Neural progenitor cell (in vitro differentiated cells): ENCODE measurements around the gene COX5A. TPM values are rescaled to one million over a fixed set of nuclear protein-coding genes. Genes with fewer than 3 reads are reported as not detected.
A peak's percentile ranks its signal among the peaks of the same experiment; 100 is the strongest.

ENCODE experiments used
- DNase-seq: peaks from one replicate; pipeline ENCODE4 v3.0.0-alpha.2; 2016; ENCODE audit warnings: low spot score
- H2AFZ ChIP-seq: fragments of 200-600 bp; sonication (generic); replicated peaks from 2 replicates; pipeline ENCODE4 v1.6.1; 2016; ENCODE audit warnings: antibody characterized with exemption
- H3F3A ChIP-seq: fragments of 200-600 bp; sonication (generic); 2 replicates; pipeline ENCODE4 v1.6.1; 2016; ENCODE audit warnings: antibody characterized with exemption, low read depth
- H3K27ac ChIP-seq: fragments of 200-600 bp; sonication (generic); 2 replicates; pipeline ENCODE4 v1.5.1; 2016; ENCODE audit warnings: mild to moderate bottlenecking
- H3K27me3 ChIP-seq: fragments of 200-600 bp; sonication (generic); 2 replicates; pipeline ENCODE4 v1.6.1; 2016; ENCODE audit warnings: mild to moderate bottlenecking, moderate library complexity
- H3K36me3 ChIP-seq: fragments of 200-600 bp; sonication (generic); 2 replicates; pipeline ENCODE4 v1.5.1; 2016
- H3K4me1 ChIP-seq: fragments of 200-600 bp; sonication (generic); 2 replicates; pipeline ENCODE4 v1.6.1; 2016; ENCODE audit warnings: mixed run types
- H3K4me2 ChIP-seq: fragments of 200-600 bp; sonication (generic); 2 replicates; pipeline ENCODE4 v1.6.1; 2016
- H3K4me3 ChIP-seq: fragments of 200-600 bp; sonication (generic); 2 replicates; pipeline ENCODE4 v1.5.1; 2016
- H3K79me2 ChIP-seq: fragments of 200-600 bp; sonication (generic); 2 replicates; pipeline ENCODE4 v1.6.1; 2016; ENCODE audit warnings: low read depth
- H3K9ac ChIP-seq: fragments of 200-600 bp; sonication (generic); 2 replicates; pipeline ENCODE4 v1.6.1; 2016
- H3K9me3 ChIP-seq: fragments of 200-600 bp; sonication (generic); 2 replicates; pipeline ENCODE4 v1.5.1; 2016; ENCODE audit warnings: low read depth
- H4K20me1 ChIP-seq: fragments of 200-600 bp; sonication (generic); 2 replicates; pipeline ENCODE4 v1.6.1; 2016; ENCODE audit warnings: low read depth
- H3K27ac Mint-ChIP-seq: 3 replicates; pipeline ENCODE4 v1.8.0; 2021; ENCODE audit warnings: mixed read lengths
- H3K27me3 Mint-ChIP-seq: 2 replicates; pipeline ENCODE4 v1.8.0; 2022; ENCODE audit warnings: low read depth, mild to moderate bottlenecking, inconsistent platforms, moderate library complexity, mixed read lengths; ENCODE audit not compliant: insufficient read depth
- H3K36me3 Mint-ChIP-seq: 3 replicates; pipeline ENCODE4 v1.8.0; 2021; ENCODE audit warnings: mixed read lengths
- H3K4me1 Mint-ChIP-seq: 3 replicates; pipeline ENCODE4 v1.8.0; 2021; ENCODE audit warnings: mixed read lengths
- H3K4me3 Mint-ChIP-seq: 3 replicates; pipeline ENCODE4 v1.8.0; 2021; ENCODE audit warnings: mild to moderate bottlenecking, moderate library complexity, mixed read lengths
- H3K9me3 Mint-ChIP-seq: 3 replicates; pipeline ENCODE4 v1.8.0; 2020; ENCODE audit warnings: mixed read lengths
- EZH2 ChIP-seq: fragments of 200-600 bp; sonication (generic); IDR thresholded peaks from 2 replicates; pipeline ENCODE4 v1.6.1; 2017; ENCODE audit warnings: antibody characterized with exemption, mild to moderate bottlenecking, moderate library complexity
- EZH2phosphoT487 ChIP-seq: fragments of 200-600 bp; sonication (generic); IDR thresholded peaks from 2 replicates; pipeline ENCODE4 v1.6.1; 2017; ENCODE audit warnings: antibody characterized with exemption
- total RNA-seq: library from RNA; depleted of rRNA; stranded (reverse); fragments of >200 nt; gene quantifications from 2 replicates; pipeline ENCODE4 v1.2.3, GENCODE V29; 2015; ENCODE audit warnings: low replicate concordance
- TF ChIP-seq, protein P1 (sequence below): fragments of 200-600 bp; sonication (generic); IDR thresholded peaks from 2 replicates; pipeline ENCODE4 v1.5.1; 2017; ENCODE audit warnings: antibody characterized with exemption, mild to moderate bottlenecking

COX5A gene
- total RNA-seq, 1 donor from 2014 or later: 200 TPM

DNA sequence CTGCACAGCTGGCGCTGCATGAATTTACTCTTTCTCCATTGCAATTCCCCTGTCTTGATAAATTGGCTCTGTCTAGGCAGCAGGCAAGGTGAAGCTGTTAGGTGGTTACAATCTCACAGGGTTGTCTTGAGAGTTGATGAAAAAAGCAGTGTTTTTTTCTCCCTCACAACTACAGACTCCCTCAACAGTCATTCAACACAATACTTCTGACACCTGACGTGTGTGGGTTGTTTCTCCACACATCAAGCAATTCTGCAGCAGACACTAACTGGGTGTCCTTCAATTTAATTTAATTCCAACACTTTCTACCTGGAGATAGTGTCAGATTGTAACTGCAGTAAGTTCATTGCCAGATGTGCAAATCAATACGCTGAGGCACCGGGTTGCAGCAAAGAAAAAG, 59.6 kb downstream of the COX5A start:
- H3K79me2 ChIP-seq: no peaks in the 10 kb centered on the region
- no peak overlapping the region for H3K4me2 ChIP-seq
- no peaks in the 10 kb centered on the region for H3K9me3 ChIP-seq
- H3K27me3 ChIP-seq: no peaks in the 10 kb centered on the region
- H3K36me3 Mint-ChIP-seq: no peaks in the 10 kb centered on the region
- peaks cover 5% of the 10 kb centered on the region for H3K4me1 Mint-ChIP-seq
- no peak overlapping the region for H3K4me3 Mint-ChIP-seq
- TF ChIP-seq EZH2: no peak
- TF ChIP-seq, protein P1, sequence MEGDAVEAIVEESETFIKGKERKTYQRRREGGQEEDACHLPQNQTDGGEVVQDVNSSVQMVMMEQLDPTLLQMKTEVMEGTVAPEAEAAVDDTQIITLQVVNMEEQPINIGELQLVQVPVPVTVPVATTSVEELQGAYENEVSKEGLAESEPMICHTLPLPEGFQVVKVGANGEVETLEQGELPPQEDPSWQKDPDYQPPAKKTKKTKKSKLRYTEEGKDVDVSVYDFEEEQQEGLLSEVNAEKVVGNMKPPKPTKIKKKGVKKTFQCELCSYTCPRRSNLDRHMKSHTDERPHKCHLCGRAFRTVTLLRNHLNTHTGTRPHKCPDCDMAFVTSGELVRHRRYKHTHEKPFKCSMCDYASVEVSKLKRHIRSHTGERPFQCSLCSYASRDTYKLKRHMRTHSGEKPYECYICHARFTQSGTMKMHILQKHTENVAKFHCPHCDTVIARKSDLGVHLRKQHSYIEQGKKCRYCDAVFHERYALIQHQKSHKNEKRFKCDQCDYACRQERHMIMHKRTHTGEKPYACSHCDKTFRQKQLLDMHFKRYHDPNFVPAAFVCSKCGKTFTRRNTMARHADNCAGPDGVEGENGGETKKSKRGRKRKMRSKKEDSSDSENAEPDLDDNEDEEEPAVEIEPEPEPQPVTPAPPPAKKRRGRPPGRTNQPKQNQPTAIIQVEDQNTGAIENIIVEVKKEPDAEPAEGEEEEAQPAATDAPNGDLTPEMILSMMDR: no peak
- no peak for TF ChIP-seq EZH2phosphoT487
- H3K4me1 ChIP-seq: peaks cover 7% of the 10 kb centered on the region
- H3F3A ChIP-seq: peaks cover 6% of the 10 kb centered on the region
- no peak overlapping the region for H3K27ac ChIP-seq
- no peak overlapping the region for H3K4me3 ChIP-seq
- H3K27me3 Mint-ChIP-seq: peaks cover 6% of the 10 kb centered on the region
- no peaks in the 10 kb centered on the region for H3K9me3 Mint-ChIP-seq
- no peaks in the 10 kb centered on the region for H4K20me1 ChIP-seq
- no peak overlapping the region for H3K27ac Mint-ChIP-seq
- no peaks in the 10 kb centered on the region for H3K36me3 ChIP-seq
- H3K9ac ChIP-seq: no peak overlapping the region
- DNase-seq: no peak
- no peak overlapping the region for H2AFZ ChIP-seq

DNA sequence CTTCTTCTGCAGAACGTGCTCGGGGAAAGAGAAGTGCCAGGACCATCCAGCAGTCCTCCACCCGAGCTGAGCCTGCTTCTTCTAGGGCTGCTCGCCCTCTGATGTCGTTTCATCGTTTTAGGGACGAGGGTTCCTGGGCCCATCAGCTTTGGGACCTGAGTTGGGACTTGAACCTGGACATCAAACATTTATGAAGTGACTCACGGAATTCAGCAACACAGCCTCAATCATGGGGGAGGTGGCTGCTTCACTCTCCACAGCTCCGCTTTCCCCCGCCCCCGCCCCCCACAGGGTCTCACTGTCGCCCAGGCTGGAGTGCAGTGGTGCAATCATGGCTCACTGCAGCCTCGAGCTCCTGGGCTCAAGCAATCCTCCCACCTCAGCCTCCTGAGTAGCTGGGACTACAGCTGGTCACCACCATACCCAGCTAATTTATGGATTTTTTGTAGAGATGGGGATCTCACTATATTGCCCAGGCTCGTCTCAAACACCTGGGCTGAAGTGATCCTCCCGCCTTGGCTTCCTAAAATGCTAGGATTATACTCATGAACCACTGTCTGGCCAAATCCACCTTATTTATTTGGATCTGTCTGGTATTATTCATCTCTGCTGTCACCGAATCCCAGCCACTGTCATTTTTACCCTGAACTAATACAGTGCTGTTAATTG, 64.0 kb downstream of the COX5A start:
- Mint-ChIP-seq H3K36me3 (peaks cover 6% of the 10 kb centered on the region), H3K27me3 (peaks cover 5% of the 10 kb centered on the region), H3K4me3 (peak overlapping the region; percentile 94), H3K4me1 (peaks cover 24% of the 10 kb centered on the region), H3K9me3 (no peaks in the 10 kb centered on the region), H3K27ac (no peak overlapping the region)
- Histone ChIP-seq H3F3A (peaks cover 6% of the 10 kb centered on the region), H3K27ac (no peak overlapping the region), H3K27me3 (no peaks in the 10 kb centered on the region), H3K4me3 (peak overlapping the region; percentile 86), H3K4me2 (peak overlapping the region; percentile 93), H3K79me2 (peaks cover 39% of the 10 kb centered on the region), H3K4me1 (peaks cover 4% of the 10 kb centered on the region), H3K9ac (no peak overlapping the region), H3K9me3 (no peaks in the 10 kb centered on the region), H4K20me1 (peaks cover 32% of the 10 kb centered on the region), H2AFZ (peak overlapping the region; percentile 92), H3K36me3 (no peaks in the 10 kb centered on the region)
- DNase-seq: peak; percentile 33
- no peak for TF ChIP-seq EZH2
- TF ChIP-seq, protein P1: no peak
- no peak for TF ChIP-seq EZH2phosphoT487

DNA sequence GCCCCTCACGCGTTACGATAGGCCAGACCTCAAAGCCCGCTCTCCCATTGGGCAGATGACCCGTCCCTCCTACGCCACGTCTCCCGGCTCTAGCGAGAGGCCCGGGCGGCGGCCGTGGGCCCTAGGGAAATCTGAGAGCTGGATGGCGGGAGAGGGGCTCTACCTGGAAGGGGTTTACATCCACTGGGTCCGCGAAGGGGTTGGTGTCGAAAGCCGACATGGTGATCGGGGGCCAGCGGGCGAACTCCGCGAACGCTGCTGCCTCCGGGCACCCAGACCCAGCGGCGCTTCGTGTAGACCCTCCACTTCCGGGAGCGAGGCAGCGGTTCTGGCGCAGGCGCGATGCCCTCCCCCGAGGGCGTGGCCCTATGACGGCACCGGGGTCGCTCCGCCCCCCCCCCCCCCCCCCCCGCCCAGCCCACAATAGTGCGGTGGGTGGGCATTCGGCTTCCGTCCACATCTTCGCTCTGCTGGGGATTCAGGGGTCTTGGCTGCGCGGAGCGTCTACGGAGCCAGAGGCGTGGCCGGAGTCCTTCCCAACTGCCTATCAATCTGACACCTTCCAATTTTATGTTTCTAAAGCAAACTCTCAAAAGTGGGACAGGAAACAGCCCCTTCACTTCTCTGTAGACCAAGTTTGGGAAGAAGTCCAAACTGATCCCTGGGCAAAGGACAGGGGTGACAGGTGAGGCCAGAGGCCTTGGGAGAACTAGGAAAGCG, 64.7 kb downstream of the COX5A start, which contains the start of gene SCAMP2:
Gene SCAMP2 (minus strand): TSS at position 330 of the 720 bp plus-strand sequence. CDS start 110 bp downstream, at position 220.
- peak within 1 kb of the TSS; percentile 93 for H3K4me2 ChIP-seq
- peaks cover 6% of the 10 kb centered on the region for H3F3A ChIP-seq
- peak within 1 kb of the TSS; percentile 87 for H3K27ac Mint-ChIP-seq
- H3K36me3 Mint-ChIP-seq: peaks cover 9% of the 10 kb centered on the region
- peaks cover under 1% of the 10 kb centered on the region for H3K9me3 Mint-ChIP-seq
- peaks cover 5% of the 10 kb centered on the region for H3K27me3 Mint-ChIP-seq
- H3K79me2 ChIP-seq: peaks cover 46% of the 10 kb centered on the region
- H3K4me1 ChIP-seq: peaks cover 4% of the 10 kb centered on the region
- H3K4me1 Mint-ChIP-seq: peaks cover 24% of the 10 kb centered on the region
- DNase-seq: peak; percentile 98
- H3K4me3 Mint-ChIP-seq: peak within 1 kb of the TSS; percentile 94
- peak within 1 kb of the TSS; percentile 76 for H3K27ac ChIP-seq
- peak within 1 kb of the TSS; percentile 81 for H3K9ac ChIP-seq
- peaks cover 32% of the 10 kb centered on the region for H4K20me1 ChIP-seq
- H3K36me3 ChIP-seq: no peaks in the 10 kb centered on the region
- H3K4me3 ChIP-seq: peak within 1 kb of the TSS; percentile 86
- TF ChIP-seq, protein P1: no peak
- TF ChIP-seq EZH2phosphoT487: no peak
- TF ChIP-seq EZH2: no peak
- no peaks in the 10 kb centered on the region for H3K9me3 ChIP-seq
- peak within 1 kb of the TSS; percentile 93 for H2AFZ ChIP-seq
- H3K27me3 ChIP-seq: no peaks in the 10 kb centered on the region
